ENCODE data around the gene ARHGEF10L. TPM values are rescaled to one million over a fixed set of nuclear protein-coding genes. Genes with fewer than 3 reads are reported as not detected.

Gene ARHGEF10L
- total RNA-seq, 2 donors from 2014 or later = 26.0 to 39.7 TPM

- 74% methylated on average over 19 of the region's 19 CpGs for WGBS
- no peak for DNase-seq (ENCODE audit: low spot score)
- no peak for TF ChIP-seq POLR2A (IDR thresholded peaks at IDR 0.05)
- TF ChIP-seq, protein P1, sequence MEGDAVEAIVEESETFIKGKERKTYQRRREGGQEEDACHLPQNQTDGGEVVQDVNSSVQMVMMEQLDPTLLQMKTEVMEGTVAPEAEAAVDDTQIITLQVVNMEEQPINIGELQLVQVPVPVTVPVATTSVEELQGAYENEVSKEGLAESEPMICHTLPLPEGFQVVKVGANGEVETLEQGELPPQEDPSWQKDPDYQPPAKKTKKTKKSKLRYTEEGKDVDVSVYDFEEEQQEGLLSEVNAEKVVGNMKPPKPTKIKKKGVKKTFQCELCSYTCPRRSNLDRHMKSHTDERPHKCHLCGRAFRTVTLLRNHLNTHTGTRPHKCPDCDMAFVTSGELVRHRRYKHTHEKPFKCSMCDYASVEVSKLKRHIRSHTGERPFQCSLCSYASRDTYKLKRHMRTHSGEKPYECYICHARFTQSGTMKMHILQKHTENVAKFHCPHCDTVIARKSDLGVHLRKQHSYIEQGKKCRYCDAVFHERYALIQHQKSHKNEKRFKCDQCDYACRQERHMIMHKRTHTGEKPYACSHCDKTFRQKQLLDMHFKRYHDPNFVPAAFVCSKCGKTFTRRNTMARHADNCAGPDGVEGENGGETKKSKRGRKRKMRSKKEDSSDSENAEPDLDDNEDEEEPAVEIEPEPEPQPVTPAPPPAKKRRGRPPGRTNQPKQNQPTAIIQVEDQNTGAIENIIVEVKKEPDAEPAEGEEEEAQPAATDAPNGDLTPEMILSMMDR (IDR thresholded peaks at IDR 0.05) = no peak
- no peak for TF ChIP-seq POLR2AphosphoS5 (IDR thresholded peaks at IDR 0.05)
- Histone ChIP-seq H3K27me3 (replicated peaks; ENCODE audit: insufficient read depth) (no peaks in the 10 kb centered on the region), H3K4me3 (no peak overlapping the region), H3K27ac (peak overlapping the region; percentile 46 to 67), H3K36me3 (peaks cover 4 to 12% of the 10 kb centered on the region in 2 donors), H3K9me3 (no peaks in the 10 kb centered on the region), H3K4me1 (replicated peaks) (no peaks in the 10 kb centered on the region)
- intact Hi-C loops (cut with DNase I) = loop anchor here (10.0 kb wide), 1 partner anchor 194 kb away; no protein-coding TSS in a partner anchor
Observed at GRCh38 chr1:17618558-17619247, 79.2 kb downstream of the ARHGEF10L start.

DNA sequence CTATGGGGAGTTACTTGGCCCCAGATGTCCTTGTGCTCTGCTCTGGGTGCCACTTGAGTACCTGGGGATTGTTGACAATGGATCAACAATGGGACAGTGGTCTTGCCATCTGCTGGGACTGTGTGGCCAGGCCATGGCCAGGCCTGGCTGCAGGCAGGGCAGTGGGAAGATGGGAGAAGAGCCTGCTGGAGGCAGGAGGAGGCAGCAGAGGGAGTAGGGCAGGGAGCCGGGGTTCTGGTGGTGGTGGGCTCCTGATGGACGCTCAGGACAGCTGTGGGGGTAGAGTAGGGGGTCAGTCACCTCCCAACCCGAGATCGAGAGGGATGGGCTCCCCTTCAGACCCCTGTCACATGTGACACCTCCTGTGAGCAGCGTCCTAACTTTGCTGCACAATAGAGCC lies 81.0 kb downstream of the ARHGEF10L start:
- Histone ChIP-seq H3K9me3 (no peaks in the 10 kb centered on the region), H3K4me1 (replicated peaks) (no peaks in the 10 kb centered on the region), H3K36me3 (peaks cover 4 to 12% of the 10 kb centered on the region in 2 donors), H3K27me3 (replicated peaks; ENCODE audit: insufficient read depth) (no peaks in the 10 kb centered on the region), H3K27ac (no peak overlapping the region), H3K4me3 (no peak overlapping the region)
- 88% methylated on average over 5 of the region's 5 CpGs for WGBS
- intact Hi-C loops (cut with DNase I) = no loop called here
- no peak for DNase-seq (ENCODE audit: low spot score)
- TF ChIP-seq POLR2A (IDR thresholded peaks at IDR 0.05) (no peak), POLR2AphosphoS5 (IDR thresholded peaks at IDR 0.05) (no peak)
- TF ChIP-seq, protein P1 (IDR thresholded peaks at IDR 0.05) = no peak

- no peak overlapping the region for H3K27ac ChIP-seq
- no peaks in the 10 kb centered on the region for H3K9me3 ChIP-seq
- no peaks in the 10 kb centered on the region for H3K27me3 ChIP-seq (replicated peaks; ENCODE audit: insufficient read depth)
- 94% methylated on average over 10 of the region's 10 CpGs for WGBS
- no peak overlapping the region for H3K4me3 ChIP-seq
- H3K4me1 ChIP-seq (replicated peaks) = no peaks in the 10 kb centered on the region
- DNase-seq (ENCODE audit: low spot score) = no peak
- intact Hi-C loops (cut with DNase I) = no loop called here
- TF ChIP-seq, protein P1 (IDR thresholded peaks at IDR 0.05) = no peak
- TF ChIP-seq POLR2AphosphoS5 (IDR thresholded peaks at IDR 0.05) = no peak
- no peak for TF ChIP-seq POLR2A (IDR thresholded peaks at IDR 0.05)
- peaks cover 4 to 12% of the 10 kb centered on the region in 2 donors for H3K36me3 ChIP-seq
Observed at GRCh38 chr1:17621691-17622090, 82.2 kb downstream of the ARHGEF10L start.

GRCh38 chr1:17622823-17623222 lies 83.3 kb downstream of the ARHGEF10L start:
- H3K27me3 ChIP-seq (replicated peaks; ENCODE audit: insufficient read depth) = no peaks in the 10 kb centered on the region
- H3K9me3 ChIP-seq = no peaks in the 10 kb centered on the region
- H3K27ac ChIP-seq = no peak overlapping the region
- H3K4me1 ChIP-seq (replicated peaks) = no peaks in the 10 kb centered on the region
- no peak for DNase-seq (ENCODE audit: low spot score)
- TF ChIP-seq POLR2AphosphoS5 (IDR thresholded peaks at IDR 0.05) (no peak), POLR2A (IDR thresholded peaks at IDR 0.05) (no peak)
- TF ChIP-seq, protein P1 (IDR thresholded peaks at IDR 0.05) = no peak
- intact Hi-C loops (cut with DNase I) = no loop called here
- H3K4me3 ChIP-seq = no peak overlapping the region
- H3K36me3 ChIP-seq = peaks cover 4 to 12% of the 10 kb centered on the region in 2 donors
- 93% methylated on average over 22 of the region's 22 CpGs for WGBS

Measured in prostate gland (tissue), 2 donors.